Glutamatergic neuron (in vitro differentiated cells): ENCODE results near the gene ARHGDIB. TPM values are rescaled to one million over a fixed set of nuclear protein-coding genes. Genes with fewer than 3 reads are reported as not detected.

Source experiments
- DNase-seq: peaks from one replicate; pipeline ENCODE4 v3.0.0; 2022
- H3K27ac Mint-ChIP-seq: one replicate; pipeline ENCODE4 v1.8.0; 2020; ENCODE audit warnings: mild to moderate bottlenecking, mixed read lengths, inconsistent platforms; ENCODE audit not compliant: unreplicated experiment
- H3K27me3 Mint-ChIP-seq: one replicate; pipeline ENCODE4 v1.8.0; 2020; ENCODE audit warnings: mild to moderate bottlenecking, moderate library complexity, mixed read lengths, inconsistent platforms; ENCODE audit not compliant: unreplicated experiment
- H3K36me3 Mint-ChIP-seq: one replicate; pipeline ENCODE4 v1.8.0; 2020; ENCODE audit warnings: mild to moderate bottlenecking, mixed read lengths, inconsistent platforms; ENCODE audit not compliant: unreplicated experiment
- H3K4me1 Mint-ChIP-seq: one replicate; pipeline ENCODE4 v1.8.0; 2020; ENCODE audit warnings: mild to moderate bottlenecking, low read depth, mixed read lengths, inconsistent platforms; ENCODE audit not compliant: unreplicated experiment
- H3K4me3 Mint-ChIP-seq: one replicate; pipeline ENCODE4 v1.8.0; 2020; ENCODE audit warnings: mild to moderate bottlenecking, mixed read lengths, inconsistent platforms; ENCODE audit not compliant: unreplicated experiment
- H3K9me3 Mint-ChIP-seq: one replicate; pipeline ENCODE4 v1.8.0; 2020; ENCODE audit warnings: mild to moderate bottlenecking, moderate library complexity, mixed read lengths, inconsistent platforms; ENCODE audit not compliant: unreplicated experiment
- CTCF ChIP-seq: fragments of 200-600 bp; sonication (generic); IDR thresholded peaks from one replicate; pipeline ENCODE4 v1.5.0; 2021; ENCODE audit not compliant: partially characterized antibody, unreplicated experiment
- total RNA-seq: library from RNA; stranded (reverse); fragmentation: NEBNext Ultra II Directional; extraction: Animal tissue kit (Norgen Biotek cat#: 25700); gene quantifications from one replicate; pipeline ENCODE4 v1.2.1, GENCODE V29; 2021; ENCODE audit not compliant: unreplicated experiment

The ARHGDIB gene
- total RNA-seq, 1 donor from 2014 or later = not detected

- no peak overlapping the region for H3K27ac Mint-ChIP-seq
Measured at GRCh38 chr12:14995583-14996425, 34.4 kb upstream of the ARHGDIB start.

GRCh38 chr12:14994610-14995009, 33.2 kb upstream of the ARHGDIB start:
- Mint-ChIP-seq H3K9me3 (no peaks in the 10 kb centered on the region), H3K4me1 (no peaks in the 10 kb centered on the region), H3K36me3 (no peaks in the 10 kb centered on the region), H3K4me3 (no peak overlapping the region), H3K27me3 (no peaks in the 10 kb centered on the region), H3K27ac (no peak overlapping the region)
- DNase-seq = no peak
- no peak for TF ChIP-seq CTCF

More at GRCh38 chr12:14995583-14996425, 34.4 kb upstream of the ARHGDIB start:
- DNase-seq = no peak
- no peaks in the 10 kb centered on the region for H3K9me3 Mint-ChIP-seq
- H3K27me3 Mint-ChIP-seq = no peaks in the 10 kb centered on the region
- no peak overlapping the region for H3K4me3 Mint-ChIP-seq
- H3K36me3 Mint-ChIP-seq = no peaks in the 10 kb centered on the region
- peak; percentile 64 for TF ChIP-seq CTCF
- H3K4me1 Mint-ChIP-seq = no peaks in the 10 kb centered on the region

GRCh38 chr12:14993537-14994266, 32.3 kb upstream of the ARHGDIB start:
- Mint-ChIP-seq H3K27ac (no peak overlapping the region), H3K27me3 (no peaks in the 10 kb centered on the region), H3K9me3 (no peaks in the 10 kb centered on the region), H3K4me1 (no peaks in the 10 kb centered on the region), H3K36me3 (no peaks in the 10 kb centered on the region), H3K4me3 (no peak overlapping the region)
- TF ChIP-seq CTCF = no peak
- no peak for DNase-seq

- Mint-ChIP-seq H3K4me1 (no peaks in the 10 kb centered on the region), H3K27ac (no peak overlapping the region), H3K36me3 (no peaks in the 10 kb centered on the region), H3K27me3 (no peaks in the 10 kb centered on the region), H3K4me3 (no peak overlapping the region), H3K9me3 (no peaks in the 10 kb centered on the region)
- no peak for TF ChIP-seq CTCF
- no peak for DNase-seq
Measured at GRCh38 chr12:14993117-14993516, 31.7 kb upstream of the ARHGDIB start.

- Mint-ChIP-seq H3K9me3 (no peaks in the 10 kb centered on the region), H3K4me3 (no peak overlapping the region), H3K36me3 (no peaks in the 10 kb centered on the region), H3K27ac (no peak overlapping the region), H3K4me1 (no peaks in the 10 kb centered on the region), H3K27me3 (no peaks in the 10 kb centered on the region)
- DNase-seq = no peak
- no peak for TF ChIP-seq CTCF
Measured at GRCh38 chr12:14992673-14993072, 31.3 kb upstream of the ARHGDIB start.
